Cardiac muscle cell (in vitro differentiated cells and primary cell): Measurements from ENCODE around the gene DPT. TPM values are rescaled to one million over a fixed set of nuclear protein-coding genes. Genes with fewer than 3 reads are reported as not detected.

Experiments used
- DNase-seq, 2 donors: peaks; one replicate each; pipeline versions ENCODE4 v3.0.0 to v3.0.0-alpha.2; 2010 to 2017; ENCODE audit warnings: low read depth in 1 of 2, low spot score in 1 of 2
- H3K27ac ChIP-seq: fragments of 200-600 bp; sonication (generic); 2 replicates; pipeline ENCODE4 v1.5.1; 2016
- H3K27me3 ChIP-seq: fragments of 200-600 bp; sonication (generic); 2 replicates; pipeline ENCODE4 v1.6.0; 2016; ENCODE audit warnings: control low read depth
- H3K36me3 ChIP-seq: fragments of 200-600 bp; sonication (generic); 2 replicates; pipeline ENCODE4 v1.5.1; 2016; ENCODE audit warnings: control low read depth
- H3K4me1 ChIP-seq: fragments of 200-600 bp; sonication (generic); 2 replicates; pipeline ENCODE4 v1.8.1; 2017; ENCODE audit warnings: low read depth, mild to moderate bottlenecking, mixed run types
- H3K4me3 ChIP-seq: fragments of 200-600 bp; sonication (generic); 2 replicates; pipeline ENCODE4 v1.5.1; 2016; ENCODE audit warnings: mild to moderate bottlenecking
- H3K9me3 ChIP-seq: fragments of 200-600 bp; sonication (generic); 2 replicates; pipeline ENCODE4 v1.5.1; 2017; ENCODE audit warnings: low read depth, mild to moderate bottlenecking, control low read depth
- CTCF ChIP-seq: IDR thresholded peaks from 2 replicates; pipeline ENCODE4 v1.5.1; 2012; ENCODE audit warnings: low read depth, mild to moderate bottlenecking, low read length
- polyA plus RNA-seq: library from polyadenylated mRNA; unstranded; fragments of >200 nt; fragmentation: Nextera tagmentation; extraction: Ambion mirVana; gene quantifications from 2 replicates; pipeline ENCODE4 v1.2.1, GENCODE V29; 2016
- total RNA-seq: library from RNA; depleted of rRNA; stranded (reverse); fragments of >200 nt; gene quantifications from 2 replicates; pipeline ENCODE4 v1.2.3, GENCODE V29; 2016

Gene DPT
- total and polyA plus RNA-seq, 2 experiments from 2014 or later = not detected

- H3K9me3 ChIP-seq = no peaks in the 10 kb centered on the region
- no peak for TF ChIP-seq CTCF
- no peak for DNase-seq
- H3K4me3 ChIP-seq = no peak overlapping the region
- no peaks in the 10 kb centered on the region for H3K27me3 ChIP-seq
- H3K27ac ChIP-seq = no peak overlapping the region
- no peaks in the 10 kb centered on the region for H3K36me3 ChIP-seq
- peaks cover 4% of the 10 kb centered on the region for H3K4me1 ChIP-seq
These were observed 2.4 kb upstream of the DPT start for GRCh38 chr1:168731244-168731953.

GRCh38 chr1:168729405-168729802 lies 398 bp upstream of the DPT start:
- Histone ChIP-seq H3K4me3 (no peak overlapping the region), H3K27ac (no peak overlapping the region), H3K9me3 (no peaks in the 10 kb centered on the region), H3K4me1 (peaks cover 4% of the 10 kb centered on the region), H3K36me3 (no peaks in the 10 kb centered on the region), H3K27me3 (no peaks in the 10 kb centered on the region)
- TF ChIP-seq CTCF = no peak
- DNase-seq = no peak

- Histone ChIP-seq H3K4me1 (peaks cover 16% of the 10 kb centered on the region), H3K27ac (no peak overlapping the region), H3K36me3 (no peaks in the 10 kb centered on the region), H3K4me3 (no peak overlapping the region), H3K27me3 (no peaks in the 10 kb centered on the region), H3K9me3 (no peaks in the 10 kb centered on the region)
- no peak for TF ChIP-seq CTCF
- DNase-seq = no peak
These were observed 2.3 kb downstream of the DPT start for GRCh38 chr1:168726719-168727118.

GRCh38 chr1:168726281-168726680 lies 2.7 kb downstream of the DPT start:
- H3K36me3 ChIP-seq = no peaks in the 10 kb centered on the region
- H3K27ac ChIP-seq = no peak overlapping the region
- H3K4me3 ChIP-seq = no peak overlapping the region
- TF ChIP-seq CTCF = no peak
- no peaks in the 10 kb centered on the region for H3K27me3 ChIP-seq
- no peak for DNase-seq
- H3K9me3 ChIP-seq = no peaks in the 10 kb centered on the region
- H3K4me1 ChIP-seq = peaks cover 21% of the 10 kb centered on the region

- no peaks in the 10 kb centered on the region for H3K36me3 ChIP-seq
- H3K4me1 ChIP-seq = peaks cover 25% of the 10 kb centered on the region
- no peak overlapping the region for H3K27ac ChIP-seq
- no peaks in the 10 kb centered on the region for H3K9me3 ChIP-seq
- no peak for TF ChIP-seq CTCF
- H3K4me3 ChIP-seq = no peak overlapping the region
- no peak for DNase-seq
- no peaks in the 10 kb centered on the region for H3K27me3 ChIP-seq
These were observed 3.2 kb downstream of the DPT start for GRCh38 chr1:168725831-168726230.

GRCh38 chr1:168725060-168725459 lies 3.9 kb downstream of the DPT start:
- Histone ChIP-seq H3K36me3 (no peaks in the 10 kb centered on the region), H3K4me3 (no peak overlapping the region), H3K27me3 (no peaks in the 10 kb centered on the region), H3K27ac (no peak overlapping the region), H3K4me1 (peaks cover 27% of the 10 kb centered on the region), H3K9me3 (no peaks in the 10 kb centered on the region)
- no peak for DNase-seq
- no peak for TF ChIP-seq CTCF
